Stimulated activated CD8-positive, alpha-beta memory T cell treated with anti-CD3 and anti-CD28 coated beads, Interleukin-4, amount 100 ng/mL, for 1 hour (primary cell): Measurements from ENCODE around the gene TBKBP1.

ENCODE experiments used
- DNase-seq, 2 donors: peaks; one replicate each; pipeline ENCODE4 v3.0.0-alpha.2; 2020; ENCODE audit warnings: low read depth in 2 of 2, low spot score in 1 of 2

The TBKBP1 gene

GRCh38 chr17:47697906-47698711 lies 4.1 kb downstream of the TBKBP1 start:
- no peak for DNase-seq

GRCh38 chr17:47698749-47699535 lies 5.0 kb downstream of the TBKBP1 start:
- DNase-seq: peak; percentile 67 to 70

GRCh38 chr17:47699536-47699840 lies 5.5 kb downstream of the TBKBP1 start:
- no peak for DNase-seq

- DNase-seq: no peak
Observed at GRCh38 chr17:47700471-47701449, 6.8 kb downstream of the TBKBP1 start.

- no peak for DNase-seq
Observed at GRCh38 chr17:47701608-47702007, 7.6 kb downstream of the TBKBP1 start.

- DNase-seq: no peak
Observed at GRCh38 chr17:47702391-47702995, 8.5 kb downstream of the TBKBP1 start.

- DNase-seq: no peak
Observed at GRCh38 chr17:47703191-47703591, 9.2 kb downstream of the TBKBP1 start.

- no peak for DNase-seq
Observed at GRCh38 chr17:47703671-47704070, 9.7 kb downstream of the TBKBP1 start.

- no peak for DNase-seq
Observed at GRCh38 chr17:47704116-47704515, 10.2 kb downstream of the TBKBP1 start.

- no peak for DNase-seq
Observed at GRCh38 chr17:47704736-47705135, 10.8 kb downstream of the TBKBP1 start.

GRCh38 chr17:47705536-47706530 lies 11.9 kb downstream of the TBKBP1 start:
- no peak for DNase-seq

- DNase-seq: no peak
Observed at GRCh38 chr17:47707056-47707804, 13.3 kb downstream of the TBKBP1 start.

GRCh38 chr17:47707884-47708283 lies 13.9 kb downstream of the TBKBP1 start:
- no peak for DNase-seq

- no peak for DNase-seq
Observed at GRCh38 chr17:47708312-47708863, 14.4 kb downstream of the TBKBP1 start.

- DNase-seq: no peak
Observed at GRCh38 chr17:47708864-47709541, 15.0 kb downstream of the TBKBP1 start.

GRCh38 chr17:47709594-47709993 lies 15.6 kb downstream of the TBKBP1 start:
- no peak for DNase-seq

GRCh38 chr17:47711366-47712099 lies 17.6 kb downstream of the TBKBP1 start:
- DNase-seq: no peak
